Mesothelial cell of epicardium (in vitro differentiated cells): ENCODE data around the gene PFKP. TPM values are rescaled to one million over a fixed set of nuclear protein-coding genes. Genes with fewer than 3 reads are reported as not detected.
A peak's percentile ranks its signal among the peaks of the same experiment; 100 is the strongest.

Experiments used
- DNase-seq, 2 experiments: peaks; one replicate each; pipeline ENCODE4 v3.0.0; 2021; ENCODE audit warnings: low spot score in 2 of 2; ENCODE audit not compliant: unreplicated experiment in 2 of 2
- H3K27ac Mint-ChIP-seq: 2 replicates; pipeline ENCODE4 v1.8.0; 2021; ENCODE audit warnings: mixed read lengths
- H3K27me3 Mint-ChIP-seq: 2 replicates; pipeline ENCODE4 v1.8.0; 2021; ENCODE audit warnings: low read depth, mixed read lengths
- H3K36me3 Mint-ChIP-seq: 2 replicates; pipeline ENCODE4 v1.8.0; 2021; ENCODE audit warnings: mixed read lengths
- H3K4me1 Mint-ChIP-seq: 2 replicates; pipeline ENCODE4 v1.8.0; 2021; ENCODE audit warnings: mixed read lengths
- H3K4me3 Mint-ChIP-seq: 2 replicates; pipeline ENCODE4 v1.8.0; 2021; ENCODE audit warnings: mild to moderate bottlenecking, moderate library complexity, mixed read lengths
- H3K9me3 Mint-ChIP-seq: 2 replicates; pipeline ENCODE4 v1.8.0; 2021; ENCODE audit warnings: mixed read lengths
- total RNA-seq: library from RNA; stranded (reverse); gene quantifications from 3 replicates; pipeline ENCODE4 v1.2.1, GENCODE V29; 2021
- TF ChIP-seq, protein P1 (sequence below): fragments of 200-600 bp; sonication (generic); IDR thresholded peaks from one replicate; pipeline ENCODE4 v1.5.0; 2021; ENCODE audit warnings: antibody characterized with exemption; ENCODE audit not compliant: unreplicated experiment

Gene PFKP
- total RNA-seq, 1 donor from 2014 or later: 35.3 TPM

DNA sequence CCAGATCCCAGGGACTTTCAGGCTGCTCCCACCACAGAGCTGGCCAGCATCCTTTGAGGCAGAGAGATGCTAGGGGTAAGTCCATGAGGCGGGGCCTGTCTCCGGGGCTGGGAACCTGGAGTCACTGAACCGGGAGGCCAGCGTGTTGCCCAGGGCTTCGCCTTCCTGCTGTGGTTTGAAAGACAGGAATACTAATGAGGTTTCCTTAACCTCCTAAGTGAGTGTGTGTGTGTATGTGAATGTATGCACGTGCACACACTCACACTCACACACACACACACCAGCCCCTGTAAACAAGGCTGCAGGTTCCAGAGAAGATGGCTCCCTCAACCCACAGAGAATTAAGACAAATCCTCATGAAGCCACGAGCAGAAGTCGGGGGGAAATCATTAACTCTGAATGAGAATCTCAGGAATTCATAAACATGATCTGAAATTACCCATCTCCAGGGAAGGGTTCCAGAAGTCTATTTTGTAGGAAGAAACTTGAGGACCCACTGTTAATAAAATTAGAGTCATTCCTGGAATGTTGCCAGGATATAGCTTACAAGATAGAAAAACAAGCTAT, 20.3 kb upstream of the PFKP start:
- no peak for DNase-seq
- TF ChIP-seq, protein P1, sequence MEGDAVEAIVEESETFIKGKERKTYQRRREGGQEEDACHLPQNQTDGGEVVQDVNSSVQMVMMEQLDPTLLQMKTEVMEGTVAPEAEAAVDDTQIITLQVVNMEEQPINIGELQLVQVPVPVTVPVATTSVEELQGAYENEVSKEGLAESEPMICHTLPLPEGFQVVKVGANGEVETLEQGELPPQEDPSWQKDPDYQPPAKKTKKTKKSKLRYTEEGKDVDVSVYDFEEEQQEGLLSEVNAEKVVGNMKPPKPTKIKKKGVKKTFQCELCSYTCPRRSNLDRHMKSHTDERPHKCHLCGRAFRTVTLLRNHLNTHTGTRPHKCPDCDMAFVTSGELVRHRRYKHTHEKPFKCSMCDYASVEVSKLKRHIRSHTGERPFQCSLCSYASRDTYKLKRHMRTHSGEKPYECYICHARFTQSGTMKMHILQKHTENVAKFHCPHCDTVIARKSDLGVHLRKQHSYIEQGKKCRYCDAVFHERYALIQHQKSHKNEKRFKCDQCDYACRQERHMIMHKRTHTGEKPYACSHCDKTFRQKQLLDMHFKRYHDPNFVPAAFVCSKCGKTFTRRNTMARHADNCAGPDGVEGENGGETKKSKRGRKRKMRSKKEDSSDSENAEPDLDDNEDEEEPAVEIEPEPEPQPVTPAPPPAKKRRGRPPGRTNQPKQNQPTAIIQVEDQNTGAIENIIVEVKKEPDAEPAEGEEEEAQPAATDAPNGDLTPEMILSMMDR: no peak
- H3K27me3 Mint-ChIP-seq: no peaks in the 10 kb centered on the region
- H3K9me3 Mint-ChIP-seq: no peaks in the 10 kb centered on the region
- H3K4me3 Mint-ChIP-seq: no peak overlapping the region
- H3K4me1 Mint-ChIP-seq: peaks cover 21% of the 10 kb centered on the region
- H3K27ac Mint-ChIP-seq: peak overlapping the region; percentile 43
- no peaks in the 10 kb centered on the region for H3K36me3 Mint-ChIP-seq

DNA sequence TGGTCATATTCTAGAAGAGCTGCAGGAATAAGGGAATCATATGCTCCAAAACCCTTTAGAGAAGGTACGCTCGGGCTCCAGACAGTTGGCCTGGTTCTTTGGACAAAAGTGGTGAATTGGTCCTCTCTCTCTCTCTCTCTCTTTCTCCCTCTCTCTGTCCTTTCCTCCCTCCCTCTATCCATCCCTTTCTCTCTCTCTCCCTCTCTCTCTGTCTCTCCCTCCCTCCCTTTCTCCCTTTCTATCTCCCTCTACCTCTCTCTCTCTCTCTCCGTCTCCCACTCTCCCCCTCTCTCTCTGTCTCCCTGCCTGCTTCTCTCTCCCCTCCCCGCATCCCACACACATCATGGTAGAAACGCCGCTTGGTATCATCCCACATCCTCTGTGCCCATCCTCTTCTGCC, 19.8 kb upstream of the PFKP start:
- no peaks in the 10 kb centered on the region for H3K36me3 Mint-ChIP-seq
- no peaks in the 10 kb centered on the region for H3K27me3 Mint-ChIP-seq
- peaks cover 21% of the 10 kb centered on the region for H3K4me1 Mint-ChIP-seq
- no peak overlapping the region for H3K27ac Mint-ChIP-seq
- TF ChIP-seq, protein P1: no peak
- no peaks in the 10 kb centered on the region for H3K9me3 Mint-ChIP-seq
- no peak for DNase-seq
- H3K4me3 Mint-ChIP-seq: no peak overlapping the region

DNA sequence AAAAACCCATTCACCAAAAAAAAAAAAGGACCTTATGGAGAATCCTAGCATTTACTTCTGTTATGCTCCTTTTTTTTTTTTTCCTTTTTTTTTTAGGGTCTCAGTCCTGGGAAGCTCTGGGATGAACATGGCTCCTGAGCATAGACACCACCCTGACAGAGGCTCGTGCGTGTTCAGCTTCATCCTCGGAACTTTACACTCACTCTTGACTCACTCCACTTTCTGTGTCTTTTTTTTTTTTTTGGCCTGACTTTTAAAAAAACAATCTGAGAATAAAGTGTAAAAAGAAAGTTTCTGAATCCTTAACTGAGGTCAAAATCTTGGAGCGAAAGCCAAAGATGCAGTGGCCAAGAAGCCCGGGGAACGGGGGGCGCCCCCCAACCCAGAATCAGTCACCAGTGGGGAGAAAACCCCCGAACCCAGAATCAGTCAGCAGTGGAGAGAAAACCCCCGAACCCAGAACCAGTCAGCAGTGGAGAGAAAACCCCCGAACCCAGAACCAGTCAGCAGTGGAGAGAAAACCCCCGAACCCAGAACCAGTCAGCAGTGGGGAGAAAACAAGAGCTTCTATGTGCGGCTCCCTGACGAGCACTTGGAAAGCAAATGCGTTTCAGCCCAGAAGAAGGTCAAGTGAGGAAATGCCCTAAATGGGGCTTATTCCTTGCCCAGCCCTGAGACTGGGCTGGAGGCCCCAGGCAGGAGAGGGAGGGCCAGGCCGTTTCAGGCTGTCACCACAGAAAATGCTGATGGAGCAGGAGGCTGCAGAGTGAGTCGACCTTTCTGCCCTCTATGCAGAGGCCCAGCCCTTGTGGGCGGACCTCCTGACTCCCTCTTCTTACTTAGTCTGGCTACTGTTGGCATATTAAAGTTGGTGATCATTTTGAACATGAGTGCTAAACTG, 19.0 kb upstream of the PFKP start:
- H3K27me3 Mint-ChIP-seq: no peaks in the 10 kb centered on the region
- TF ChIP-seq, protein P1: no peak
- no peaks in the 10 kb centered on the region for H3K36me3 Mint-ChIP-seq
- no peak overlapping the region for H3K27ac Mint-ChIP-seq
- no peak for DNase-seq
- no peak overlapping the region for H3K4me3 Mint-ChIP-seq
- H3K4me1 Mint-ChIP-seq: peaks cover 21% of the 10 kb centered on the region
- H3K9me3 Mint-ChIP-seq: no peaks in the 10 kb centered on the region

DNA sequence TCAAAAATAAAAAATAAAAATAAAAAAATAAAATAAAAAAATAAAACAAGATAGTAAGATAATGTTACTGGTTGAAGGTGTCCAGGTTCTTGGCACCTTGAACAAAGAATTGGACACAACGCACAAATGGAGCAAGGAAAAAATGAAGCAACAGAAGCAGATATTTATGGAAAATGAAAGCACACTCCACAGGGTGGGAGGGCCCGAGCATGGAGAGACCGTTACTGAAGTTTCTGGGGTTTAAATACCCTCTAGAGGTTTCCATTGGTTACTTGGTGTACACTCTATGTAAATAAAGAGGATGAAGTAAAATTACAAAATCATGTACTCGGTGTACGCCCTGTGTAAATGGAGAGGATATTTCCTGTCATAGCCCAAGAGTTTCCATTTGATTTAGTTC, 15.7 kb upstream of the PFKP start:
- no peak overlapping the region for H3K27ac Mint-ChIP-seq
- peaks cover 23% of the 10 kb centered on the region for H3K4me1 Mint-ChIP-seq
- no peaks in the 10 kb centered on the region for H3K27me3 Mint-ChIP-seq
- no peak overlapping the region for H3K4me3 Mint-ChIP-seq
- peaks cover 5% of the 10 kb centered on the region for H3K9me3 Mint-ChIP-seq
- TF ChIP-seq, protein P1: no peak
- no peak for DNase-seq
- no peaks in the 10 kb centered on the region for H3K36me3 Mint-ChIP-seq

DNA sequence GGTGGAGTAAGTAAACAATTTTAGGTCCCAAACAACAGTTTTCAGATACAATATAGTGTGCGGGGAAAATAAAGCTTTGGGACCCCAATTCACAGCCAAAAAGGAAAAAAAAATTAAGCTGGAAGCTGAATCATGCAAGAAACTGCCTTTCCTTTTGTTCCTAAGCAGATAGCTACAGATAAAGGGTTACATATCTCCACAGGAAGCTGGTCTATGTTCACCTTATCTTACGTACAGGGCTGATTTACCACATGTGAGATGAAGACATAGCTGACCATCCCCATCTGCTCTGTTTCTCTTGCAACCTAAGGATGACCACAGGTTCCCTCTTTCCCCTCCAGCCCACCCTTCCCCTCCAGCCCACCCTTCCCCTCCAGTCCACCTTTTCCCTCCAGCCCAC, 14.2 kb upstream of the PFKP start:
- no peak overlapping the region for H3K27ac Mint-ChIP-seq
- TF ChIP-seq, protein P1: no peak

More for the DNA sequence above, 14.2 kb upstream of the PFKP start:
- peaks cover 5% of the 10 kb centered on the region for H3K9me3 Mint-ChIP-seq
- peaks cover 13% of the 10 kb centered on the region for H3K4me1 Mint-ChIP-seq
- H3K36me3 Mint-ChIP-seq: no peaks in the 10 kb centered on the region
- DNase-seq: no peak
- H3K4me3 Mint-ChIP-seq: no peak overlapping the region
- no peaks in the 10 kb centered on the region for H3K27me3 Mint-ChIP-seq
